IMR-90 (cell line): ENCODE data around the gene TNNT1. TPM values are rescaled to one million over a fixed set of nuclear protein-coding genes. Genes with fewer than 3 reads are reported as not detected.

ENCODE experiments used
- ATAC-seq: fragments of 200-7000 bp; cut with Tn5 transposase; 2 replicates; pipeline ENCODE4 v1.9.1; 2020; ENCODE audit warnings: low read depth, mild to moderate bottlenecking, moderate library complexity
- BruUV-seq: library from RNA; stranded (reverse); fragments of 400-500 nt; replicated peaks from 2 replicates; lab custom pipeline; 2021; lab: Mats Ljungman, UMichigan
- CTCF ChIA-PET: fragments of 300-600 bp; formaldehyde crosslinking; extraction: SDS; loops from one replicate; lab custom pipeline; 2021; ENCODE audit warnings: antibody characterized with exemption; lab: Yijun Ruan, JAX
- POLR2A ChIA-PET: fragments of 300-600 bp; sonication (Branson Sonifier 250); formaldehyde crosslinking; loops from one replicate; lab custom pipeline; 2022; ENCODE audit warnings: antibody characterized with exemption; ENCODE audit not compliant: unreplicated experiment; lab: Charles Lee
- DNase-seq: peaks from one replicate; pipeline ENCODE4 v3.0.0; 2013
- H2AFZ ChIP-seq: replicated peaks from 2 replicates; pipeline ENCODE3; 2013; ENCODE audit warnings: low read length, mild to moderate bottlenecking; ENCODE audit not compliant: poor library complexity
- H2AK5ac ChIP-seq: 2 replicates; pipeline ENCODE4 v1.6.1; 2013; ENCODE audit warnings: low read depth, low read length, inconsistent platforms
- H2AK9ac ChIP-seq: replicated peaks from 2 replicates; pipeline ENCODE3; 2013; ENCODE audit warnings: mild to moderate bottlenecking, low read depth, low read length, moderate library complexity; ENCODE audit not compliant: poor library complexity
- H2BK120ac ChIP-seq: 2 replicates; pipeline ENCODE4 v1.6.1; 2013; ENCODE audit warnings: low read depth, low read length, inconsistent platforms
- H2BK15ac ChIP-seq: 3 replicates; pipeline ENCODE4 v1.6.1; 2013; ENCODE audit warnings: low read depth, low read length, inconsistent platforms
- H2BK20ac ChIP-seq: 2 replicates; pipeline ENCODE4 v1.6.1; 2013; ENCODE audit warnings: low read depth, mild to moderate bottlenecking, inconsistent platforms, low read length, moderate library complexity
- H2BK5ac ChIP-seq: 2 replicates; pipeline ENCODE4 v1.6.1; 2013; ENCODE audit warnings: mild to moderate bottlenecking, low read depth, low read length, inconsistent platforms; ENCODE audit not compliant: poor library complexity, severe bottlenecking
- H3K14ac ChIP-seq: replicated peaks from 2 replicates; pipeline ENCODE4 v1.6.1; 2013; ENCODE audit warnings: low read depth, low read length, inconsistent platforms
- H3K18ac ChIP-seq: 2 replicates; pipeline ENCODE4 v1.6.1; 2013; ENCODE audit warnings: low read depth, low read length, control low read depth
- H3K23ac ChIP-seq: 2 replicates; pipeline ENCODE4 v1.6.1; 2013; ENCODE audit warnings: low read depth, low read length, inconsistent platforms
- H3K27ac ChIP-seq: 2 replicates; pipeline ENCODE4 v1.5.1; 2013; ENCODE audit warnings: mild to moderate bottlenecking, control low read depth, low read length; ENCODE audit not compliant: insufficient read depth
- H3K27me3 ChIP-seq: 2 replicates; pipeline ENCODE4 v1.6.1; 2013; ENCODE audit warnings: low read length; ENCODE audit not compliant: control insufficient read depth, insufficient read depth
- H3K36me3 ChIP-seq: 2 replicates; pipeline ENCODE4 v1.6.1; 2013; ENCODE audit warnings: low read length, mixed read lengths; ENCODE audit not compliant: control insufficient read depth, insufficient read depth
- H3K4ac ChIP-seq: 2 replicates; pipeline ENCODE4 v1.6.1; 2013; ENCODE audit warnings: low read depth, low read length, inconsistent platforms
- H3K4me1 ChIP-seq: 2 replicates; pipeline ENCODE4 v1.6.1; 2013; ENCODE audit warnings: low read length, mixed read lengths; ENCODE audit not compliant: control insufficient read depth, insufficient read depth
- H3K4me2 ChIP-seq: 2 replicates; pipeline ENCODE4 v1.6.1; 2013; ENCODE audit warnings: low read depth, mild to moderate bottlenecking, control low read depth, low read length, moderate library complexity
- H3K4me3 ChIP-seq: 2 replicates; pipeline ENCODE4 v1.5.1; 2013; ENCODE audit warnings: low read depth, mild to moderate bottlenecking, control low read depth, low read length, moderate library complexity; ENCODE audit not compliant: insufficient read depth
- H3K56ac ChIP-seq: 2 replicates; pipeline ENCODE4 v1.6.1; 2013; ENCODE audit warnings: low read length, inconsistent platforms; ENCODE audit not compliant: insufficient read depth; ENCODE audit errors: extremely low read depth
- H3K79me1 ChIP-seq, 2 experiments: 2 replicates each; pipeline ENCODE4 v1.6.1; 2013; ENCODE audit warnings: low read length in 2 of 2, inconsistent platforms in 1 of 2, low read depth in 1 of 2
- H3K9ac ChIP-seq: 2 replicates; pipeline ENCODE4 v1.6.1; 2013; ENCODE audit warnings: low read depth, low read length, control low read depth
- H3K9me1 ChIP-seq: 2 replicates; pipeline ENCODE4 v1.6.1; 2013; ENCODE audit warnings: low read length, inconsistent platforms; ENCODE audit not compliant: insufficient read depth
- H3K9me3 ChIP-seq: 2 replicates; pipeline ENCODE4 v1.6.1; 2013; ENCODE audit warnings: low read length; ENCODE audit not compliant: control insufficient read depth, insufficient read depth
- H4K20me1 ChIP-seq: 2 replicates; pipeline ENCODE4 v1.6.1; 2013; ENCODE audit warnings: low read length, inconsistent platforms; ENCODE audit not compliant: insufficient read depth
- H4K5ac ChIP-seq: 2 replicates; pipeline ENCODE4 v1.6.1; 2013; ENCODE audit warnings: mild to moderate bottlenecking, low read depth, low read length, control low read depth
- H4K8ac ChIP-seq, 2 experiments: 2 replicates each; pipeline ENCODE4 v1.6.1; 2013; ENCODE audit warnings: low read depth in 2 of 2, low read length in 2 of 2, control low read depth in 1 of 2, inconsistent platforms in 1 of 2
- H4K91ac ChIP-seq: 2 replicates; pipeline ENCODE4 v1.6.1; 2013; ENCODE audit warnings: low read depth, low read length, inconsistent platforms; ENCODE audit not compliant: insufficient read depth
- BHLHE40 ChIP-seq: fragments of 150-350 bp; IDR thresholded peaks from 2 replicates; pipeline ENCODE4 v1.6.1; 2016; ENCODE audit warnings: mild to moderate bottlenecking, low read depth, low read length
- CHD1 ChIP-seq: IDR thresholded peaks from 2 replicates; pipeline ENCODE4 v1.6.1; 2012; ENCODE audit warnings: low read depth, low read length, improper control_type of control experiment
- FOS ChIP-seq: fragments of 150-350 bp; IDR thresholded peaks from 2 replicates; pipeline ENCODE4 v1.6.1; 2016; ENCODE audit warnings: low read depth, low read length
- MAFK ChIP-seq: IDR thresholded peaks from 2 replicates; pipeline ENCODE4 v1.6.1; 2012; ENCODE audit warnings: low read depth, low read length, improper control_type of control experiment
- MAZ ChIP-seq: IDR thresholded peaks from 2 replicates; pipeline ENCODE4 v1.6.1; 2012; ENCODE audit warnings: low read depth, mild to moderate bottlenecking, low read length, improper control_type of control experiment, moderate library complexity, borderline replicate concordance
- MXI1 ChIP-seq: IDR thresholded peaks from 2 replicates; pipeline ENCODE4 v1.6.1; 2012; ENCODE audit warnings: low read depth, mild to moderate bottlenecking, low read length, moderate library complexity, borderline replicate concordance
- NFE2L2 ChIP-seq: fragments of 150-350 bp; IDR thresholded peaks from 2 replicates; pipeline ENCODE4 v1.6.1; 2016; ENCODE audit warnings: low read depth, mild to moderate bottlenecking, low read length
- POLR2A ChIP-seq: IDR thresholded peaks from 2 replicates; pipeline ENCODE4 v1.6.1; 2012; ENCODE audit warnings: mild to moderate bottlenecking, low read depth, low read length
- SMC3 ChIP-seq: fragments of 150-350 bp; IDR thresholded peaks from 2 replicates; pipeline ENCODE4 v1.6.1; 2016; ENCODE audit warnings: low read depth, mild to moderate bottlenecking, antibody characterized with exemption, low read length, moderate library complexity
- USF2 ChIP-seq: fragments of 150-350 bp; IDR thresholded peaks from 2 replicates; pipeline ENCODE4 v1.6.1; 2017; ENCODE audit warnings: mild to moderate bottlenecking, antibody characterized with exemption, low read length, low read depth
- WGBS, 2 experiments: methylation state at CpG; one replicate each; pipeline versions ENCODE4 v1.1.5 to v1.1.7; 2013; ENCODE audit warnings: missing lambda C conversion rate in 2 of 2; ENCODE audit not compliant: insufficient read length in 1 of 2; ENCODE audit errors: extremely low coverage in 2 of 2; 5-methylcytosine and 5-hydroxymethylcytosine counted together
- dilution Hi-C: fragments of 300-500 bp; cut with HindIII; formaldehyde crosslinking; loops from one replicate; pipeline ENCODE4 v1.14.3; 2018; ENCODE audit warnings: low sequenced_read_pairs; ENCODE audit not compliant: unreplicated experiment
- in situ Hi-C: fragments of 300-500 bp; cut with MboI; formaldehyde crosslinking; loops from 3 replicates; pipeline ENCODE4 v1.14.3; 2019; ENCODE audit warnings: low sequenced_read_pairs, inconsistent platforms, mixed read lengths
- intact Hi-C: fragments of 100-400 bp; cut with micrococcal nuclease; formaldehyde crosslinking; loops from 2 replicates; pipeline ENCODE4 v1.10.0; 2022
- polyA plus RNA-seq, 3 experiments: library from polyadenylated mRNA; depleted of rRNA; stranded (reverse); fragments of >200 nt; gene quantifications; 2 replicates each; pipeline ENCODE4 v1.2.3, GENCODE V29; 2012; ENCODE audit warnings: low replicate concordance in 1 of 3
- total RNA-seq: library from RNA; depleted of rRNA; stranded (reverse); fragments of >200 nt; gene quantifications from 2 replicates; pipeline ENCODE4 v1.2.3, GENCODE V29; 2012

TNNT1 gene
- total and polyA plus RNA-seq, 2 of the 4 experiments (the other 2 are of a cell fraction) = 1.3 to 2.6 TPM

- Histone ChIP-seq H4K8ac (no peak overlapping the region), H4K91ac (no peak overlapping the region), H2BK120ac (no peak overlapping the region), H3K4me1 (no peaks in the 10 kb centered on the region; the same call in 1 of the 2 replicates), H3K4ac (no peak overlapping the region), H3K27ac (no peak overlapping the region), H3K9ac (no peak overlapping the region), H3K18ac (no peak overlapping the region), H3K79me1 (no peaks in the 10 kb centered on the region), H2BK5ac (no peak overlapping the region), H2BK20ac (no peak overlapping the region), H2AFZ (no peak overlapping the region), H3K36me3 (no peaks in the 10 kb centered on the region), H3K27me3 (peaks cover 23% of the 10 kb centered on the region), H3K9me1 (no peaks in the 10 kb centered on the region), H2BK15ac (no peak overlapping the region), H3K23ac (no peak overlapping the region), H3K4me2 (no peak overlapping the region), H4K5ac (no peak overlapping the region), H2AK9ac (no peak overlapping the region), H2AK5ac (no peak overlapping the region), H3K4me3 (no peak overlapping the region), H4K20me1 (no peaks in the 10 kb centered on the region), H3K14ac (no peak overlapping the region), H3K56ac (no peak overlapping the region), H3K9me3 (no peaks in the 10 kb centered on the region)
- in situ Hi-C loops = loop anchor here (5.0 kb wide), 1 partner anchor 281 kb away; no protein-coding TSS in a partner anchor
- 74% methylated on average over 10 of the region's 17 CpGs; no CpG with 5 or more reads in 1 of the 2 experiments for WGBS, 2 experiments
- dilution Hi-C loops = no loop called here
- CTCF ChIA-PET = no interaction called here
- TF ChIP-seq CHD1 (no peak), BHLHE40 (no peak), FOS (no peak), NFE2L2 (no peak), SMC3 (no peak), USF2 (no peak), MXI1 (no peak), MAFK (no peak), MAZ (no peak), POLR2A (no peak)
- ATAC-seq = no peak
- POLR2A ChIA-PET = no interaction called here
- no TSS peak for BruUV-seq
- DNase-seq = no peak
- intact Hi-C loops = no loop called here
Observed at GRCh38 chr19:55136399-55137102, 12.5 kb downstream of the TNNT1 start.
